ENCODE measurements around the gene TASL. TPM values are rescaled to one million over a fixed set of nuclear protein-coding genes. Genes with fewer than 3 reads are reported as not detected.
"Not testable (repeated sequence)": the region's sequence is repeated elsewhere in the genome, so short reads cannot be mapped to it uniquely, and the experiment has no call there.

Gene TASL, protein sequence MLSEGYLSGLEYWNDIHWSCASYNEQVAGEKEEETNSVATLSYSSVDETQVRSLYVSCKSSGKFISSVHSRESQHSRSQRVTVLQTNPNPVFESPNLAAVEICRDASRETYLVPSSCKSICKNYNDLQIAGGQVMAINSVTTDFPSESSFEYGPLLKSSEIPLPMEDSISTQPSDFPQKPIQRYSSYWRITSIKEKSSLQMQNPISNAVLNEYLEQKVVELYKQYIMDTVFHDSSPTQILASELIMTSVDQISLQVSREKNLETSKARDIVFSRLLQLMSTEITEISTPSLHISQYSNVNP
- not detected in 2 replicates for total RNA-seq

DNA sequence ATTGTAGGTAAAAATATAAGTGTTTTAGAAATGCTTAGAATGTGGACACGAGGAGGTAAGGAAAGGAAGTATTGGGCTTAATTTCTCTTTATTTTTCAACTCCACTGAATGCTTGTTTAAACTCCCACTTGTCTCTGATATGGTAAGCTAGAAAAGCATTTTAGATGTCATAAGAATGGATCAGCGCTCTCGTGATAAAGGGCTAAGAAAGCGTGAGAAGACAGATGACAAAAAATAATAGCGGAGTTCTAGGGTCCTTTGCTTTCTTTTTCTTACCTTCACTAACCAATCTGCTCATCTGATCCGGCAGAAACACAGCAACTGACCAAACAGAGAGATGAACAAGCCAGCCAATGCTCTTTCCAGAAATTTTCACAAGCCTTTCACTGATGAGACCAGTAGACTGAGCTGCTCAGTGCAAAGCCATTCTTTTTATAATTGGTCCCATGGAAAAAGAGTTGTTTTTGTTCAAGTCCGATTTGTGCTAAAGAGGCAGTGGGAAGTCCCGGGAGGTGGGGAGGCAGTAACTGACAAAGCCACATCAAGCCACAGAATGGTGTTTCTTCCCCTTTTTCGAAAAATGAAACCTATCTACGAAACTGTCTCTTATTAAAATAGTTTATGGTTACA, at the start of gene TASL:
Gene TASL, minus strand, starts transcription at position 405 of the 630 bp plus-strand sequence. CDS start 17,411 bp downstream, outside the sequence.
- DNase-seq (ENCODE audit: low read depth), result no peak

DNA sequence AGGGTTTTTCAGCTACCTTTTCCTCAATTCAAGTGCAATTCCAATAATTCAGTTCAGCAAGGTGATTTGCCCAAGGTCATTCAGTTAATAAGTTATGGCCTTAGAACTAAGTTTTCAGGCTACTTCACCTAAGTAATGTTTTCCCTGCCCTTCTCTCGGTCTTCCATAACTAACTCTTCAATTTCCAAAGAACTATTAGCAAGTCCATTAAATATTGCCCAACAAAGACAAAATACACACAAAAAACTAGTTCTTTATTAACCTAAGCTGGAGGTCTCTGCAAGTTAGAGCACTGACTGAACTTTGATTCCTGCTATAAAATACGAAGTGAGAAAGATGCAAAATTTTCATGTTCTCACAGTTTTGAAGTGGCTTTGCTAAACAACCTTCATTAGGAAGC, 48.8 kb upstream of the TASL start:
- DNase-seq (ENCODE audit: low read depth), result peak; percentile 36

DNA sequence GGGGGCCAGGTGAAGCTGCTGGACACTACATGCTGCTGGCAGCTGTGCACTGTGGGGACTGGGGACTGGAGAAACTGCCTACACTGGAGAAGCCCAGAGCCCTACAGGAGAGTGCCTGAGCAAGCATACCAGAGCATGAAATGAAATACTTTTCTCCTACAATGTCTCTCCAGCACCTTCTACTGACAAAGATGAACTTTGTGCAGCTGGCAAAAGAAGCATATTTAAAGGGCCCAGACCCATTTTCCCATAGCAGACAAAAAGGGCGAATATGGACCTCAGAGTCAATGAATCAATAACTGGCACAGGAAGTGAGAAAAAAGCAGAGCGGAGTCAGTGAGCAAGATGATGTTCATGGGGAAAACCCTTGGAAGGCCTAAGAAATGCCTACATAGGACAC, 44.8 kb upstream of the TASL start:
- no peak for DNase-seq (ENCODE audit: low read depth)

DNA sequence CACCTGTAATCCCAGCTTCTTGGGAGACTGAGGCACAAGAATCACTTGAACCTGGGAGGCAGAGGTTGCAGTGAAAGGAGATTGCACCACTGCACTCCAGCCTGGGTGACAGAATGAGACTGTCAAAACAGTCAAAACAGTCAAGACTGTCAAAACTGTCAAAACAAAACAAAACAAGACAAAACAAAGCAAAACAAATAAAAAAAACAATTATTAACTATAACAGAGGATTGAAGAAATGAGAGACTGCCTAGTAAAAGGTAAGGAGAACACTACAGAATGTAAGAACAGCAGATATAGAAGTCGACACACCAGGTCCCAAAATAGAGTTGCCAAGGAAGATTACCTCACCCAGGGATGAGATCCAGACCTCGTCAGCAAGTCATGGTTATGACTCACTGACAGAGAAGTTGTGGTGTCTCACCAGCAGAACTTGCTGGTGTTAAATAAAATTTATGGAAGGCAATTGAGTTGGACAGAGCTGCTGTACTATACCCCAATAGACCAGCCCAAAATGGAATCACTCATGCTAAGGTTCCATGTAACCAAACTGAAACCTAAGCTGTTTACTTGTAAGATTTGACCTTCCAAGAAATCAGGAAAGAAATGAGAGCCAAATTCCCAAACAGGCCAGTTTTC, 43.5 kb upstream of the TASL start:
- DNase-seq (ENCODE audit: low read depth), result peak; percentile 77

DNA sequence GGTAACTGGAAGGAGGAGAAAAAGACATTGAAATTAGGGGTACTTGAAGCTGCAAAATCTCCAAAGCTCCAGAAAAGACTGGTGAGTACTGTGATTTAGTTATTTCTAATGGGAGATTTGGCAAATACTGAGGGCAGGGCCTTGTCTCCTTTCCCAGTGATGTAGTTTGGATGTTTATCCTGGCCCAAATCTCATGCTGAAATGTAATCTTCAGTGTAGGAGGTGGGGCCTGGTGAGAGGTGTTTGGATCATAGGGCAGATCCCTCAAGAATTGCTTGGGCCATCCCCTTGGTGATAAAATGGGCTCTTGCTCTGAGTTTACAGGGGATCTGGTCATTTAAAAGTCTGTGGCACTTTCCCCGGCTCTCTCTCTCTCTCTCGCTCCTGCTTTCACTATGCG, 42.6 kb upstream of the TASL start:
- DNase-seq (ENCODE audit: low read depth), result no peak

DNA sequence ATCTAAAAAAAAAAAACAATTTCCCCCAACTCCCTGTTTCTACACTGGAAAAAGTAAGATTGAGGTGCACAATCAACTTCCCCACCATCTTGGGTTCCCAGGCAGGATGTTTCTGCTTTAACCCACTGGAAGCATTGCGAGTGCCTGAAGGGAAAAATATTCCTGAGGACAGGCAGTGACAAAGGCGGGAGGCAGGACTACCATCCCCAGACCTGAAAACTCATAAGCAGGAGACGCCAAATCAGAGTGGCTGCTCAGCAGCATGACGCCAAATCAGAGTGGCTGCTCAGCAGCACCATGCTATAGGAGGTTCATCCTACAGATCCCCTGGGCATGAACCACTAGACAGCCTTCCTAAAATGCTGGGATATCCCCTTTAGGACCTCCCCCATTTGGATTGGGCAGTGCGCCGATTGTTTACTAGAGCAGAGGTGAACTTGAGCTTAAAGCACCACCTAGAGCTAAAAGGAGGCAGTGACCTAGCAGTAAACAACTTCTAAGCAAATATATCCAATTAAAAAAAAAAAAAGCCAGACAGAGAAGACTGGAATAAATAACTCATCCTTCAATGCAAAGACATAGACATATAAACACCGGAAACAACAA, 40.7 kb upstream of the TASL start:
- no peak for DNase-seq (ENCODE audit: low read depth)

DNA sequence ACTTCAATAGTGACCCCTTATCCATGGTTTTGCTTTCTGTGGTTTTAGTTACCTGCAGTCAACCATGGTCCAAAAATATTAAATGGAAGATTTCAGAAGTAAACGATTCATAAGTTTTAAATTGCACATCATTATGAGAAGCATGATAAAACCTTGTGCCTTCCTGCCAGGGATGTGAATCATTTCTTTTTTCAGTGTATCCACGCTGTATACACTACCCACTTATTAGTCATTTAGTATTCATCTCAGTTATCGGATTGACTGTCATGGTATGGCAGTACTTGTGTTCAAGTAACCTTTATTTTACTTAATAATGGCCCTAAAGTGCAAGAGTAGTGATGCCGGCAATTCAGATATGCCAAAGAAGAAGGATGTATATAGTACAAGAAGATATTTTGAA, 37.7 kb upstream of the TASL start:
- DNase-seq (ENCODE audit: low read depth), result no peak

DNA sequence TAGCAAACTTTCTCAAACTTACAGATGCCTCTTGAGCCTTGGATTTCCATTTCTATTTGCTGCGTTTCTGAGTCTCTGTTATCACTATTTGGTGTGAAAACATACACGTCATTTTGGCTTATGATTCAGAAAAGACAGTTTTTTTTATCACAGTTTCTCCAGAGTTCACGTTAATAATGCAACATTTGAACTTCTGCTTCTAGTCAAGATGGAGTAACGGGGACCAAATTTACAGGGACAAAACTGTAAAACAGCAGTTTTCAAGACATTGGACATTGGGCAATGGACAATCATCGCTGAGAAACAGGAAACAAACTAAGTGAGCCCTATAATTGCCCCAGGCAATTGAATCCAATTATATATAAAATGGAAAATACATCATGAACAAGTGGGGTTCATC, 36.2 kb upstream of the TASL start:
- DNase-seq (ENCODE audit: low read depth), result no peak

DNA sequence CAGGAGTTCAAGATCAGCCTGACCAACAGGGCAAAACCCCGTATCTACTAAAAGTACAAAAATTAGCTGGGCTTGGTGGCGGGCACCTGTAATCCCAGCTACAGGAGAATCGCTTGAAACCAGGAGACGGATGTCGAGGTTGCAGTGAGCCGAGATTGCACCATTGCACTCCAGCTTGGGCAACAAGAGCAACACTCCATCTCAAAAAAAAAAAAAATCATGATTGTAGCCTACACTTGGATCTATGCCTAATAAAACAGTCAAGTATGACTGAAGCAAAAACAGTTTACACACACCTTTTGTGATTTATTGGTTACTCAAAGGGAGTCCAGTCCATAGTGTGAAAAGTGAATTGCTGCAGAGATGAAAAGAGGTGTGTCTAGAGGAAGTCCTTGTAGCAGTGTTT, 34.7 kb upstream of the TASL start:
- no peak for DNase-seq (ENCODE audit: low read depth)

DNA sequence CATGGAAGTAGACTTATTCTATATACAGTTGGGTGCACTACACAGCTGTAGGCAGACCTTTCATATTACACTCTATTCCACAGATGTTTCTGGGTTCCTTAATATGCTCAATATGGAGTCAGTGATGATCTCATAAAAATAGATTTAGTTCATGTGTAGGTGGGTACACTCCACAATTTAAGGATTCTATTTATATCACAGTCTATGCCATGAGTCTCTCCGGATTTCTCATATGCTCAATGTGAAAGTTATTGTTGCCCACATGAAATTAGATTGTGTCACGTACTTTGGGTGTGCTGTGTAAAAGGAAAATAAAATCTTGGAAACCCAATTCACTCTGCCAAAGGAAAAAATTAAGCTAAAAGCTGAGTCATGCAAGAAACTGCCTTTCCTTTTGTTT, 32.5 kb upstream of the TASL start:
- DNase-seq (ENCODE audit: low read depth), result no peak

DNA sequence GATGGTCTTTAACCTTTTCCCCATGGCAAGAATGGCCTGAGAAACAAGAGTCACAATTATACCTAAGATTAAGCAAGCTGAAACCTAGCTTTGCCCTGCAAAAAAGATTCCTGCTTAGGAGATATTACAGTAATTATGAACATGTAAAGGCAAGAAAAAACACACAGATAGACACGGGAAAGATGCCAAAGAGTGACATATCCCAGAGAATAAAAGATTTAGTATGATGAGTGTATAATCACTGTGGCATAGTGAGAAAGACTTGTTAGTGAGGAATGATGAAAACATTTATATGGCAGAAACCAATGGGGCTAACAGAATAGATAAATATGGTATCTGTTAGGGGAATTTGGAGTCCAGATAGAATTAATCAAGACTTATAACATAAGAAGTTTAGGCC, 29.6 kb upstream of the TASL start:
- no peak for DNase-seq (ENCODE audit: low read depth)

DNA sequence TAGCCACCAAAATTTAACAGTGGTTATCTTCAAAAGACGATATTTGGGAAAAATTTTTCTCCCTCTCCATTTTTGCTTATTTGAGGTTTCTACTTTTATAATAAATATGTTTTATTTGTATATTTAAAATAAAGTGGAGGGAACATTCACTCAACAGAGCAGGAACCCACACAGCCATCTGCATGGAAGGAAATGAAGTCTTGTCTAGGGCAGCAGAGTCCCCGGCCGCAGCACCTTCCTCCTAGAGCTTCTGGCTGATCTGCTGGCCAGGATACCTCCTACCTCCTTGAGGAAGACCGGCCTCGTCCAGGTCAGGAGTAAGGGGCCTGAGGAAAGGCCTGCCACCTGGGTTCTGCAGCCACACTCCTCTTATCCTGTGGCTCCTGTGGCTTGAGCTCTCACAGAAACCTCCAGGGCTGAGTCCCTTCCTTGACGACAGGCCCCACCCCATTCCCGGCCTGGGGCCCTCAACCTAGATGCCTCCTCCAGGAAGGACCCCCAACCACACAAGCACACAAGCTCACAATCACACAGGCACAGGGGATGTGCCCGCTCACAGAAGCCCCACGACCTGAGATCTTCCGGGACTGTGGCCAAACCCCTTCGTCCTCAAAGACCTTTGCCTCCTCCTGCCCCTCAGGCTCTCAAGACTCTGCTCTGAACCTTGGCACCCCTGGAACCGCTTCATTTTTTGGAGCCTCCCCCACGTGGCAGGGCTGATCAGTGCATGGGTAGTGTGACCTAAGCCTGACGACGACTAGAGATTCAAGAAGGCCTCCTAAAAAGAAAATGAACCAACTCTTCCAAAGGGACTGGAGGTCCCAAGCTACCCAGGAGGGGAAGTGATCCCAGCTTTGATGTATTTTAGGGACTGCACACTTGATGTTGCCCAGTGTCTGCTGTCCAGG, 23.0 kb upstream of the TASL start:
- DNase-seq (ENCODE audit: low read depth), result not testable (repeated sequence)

DNA sequence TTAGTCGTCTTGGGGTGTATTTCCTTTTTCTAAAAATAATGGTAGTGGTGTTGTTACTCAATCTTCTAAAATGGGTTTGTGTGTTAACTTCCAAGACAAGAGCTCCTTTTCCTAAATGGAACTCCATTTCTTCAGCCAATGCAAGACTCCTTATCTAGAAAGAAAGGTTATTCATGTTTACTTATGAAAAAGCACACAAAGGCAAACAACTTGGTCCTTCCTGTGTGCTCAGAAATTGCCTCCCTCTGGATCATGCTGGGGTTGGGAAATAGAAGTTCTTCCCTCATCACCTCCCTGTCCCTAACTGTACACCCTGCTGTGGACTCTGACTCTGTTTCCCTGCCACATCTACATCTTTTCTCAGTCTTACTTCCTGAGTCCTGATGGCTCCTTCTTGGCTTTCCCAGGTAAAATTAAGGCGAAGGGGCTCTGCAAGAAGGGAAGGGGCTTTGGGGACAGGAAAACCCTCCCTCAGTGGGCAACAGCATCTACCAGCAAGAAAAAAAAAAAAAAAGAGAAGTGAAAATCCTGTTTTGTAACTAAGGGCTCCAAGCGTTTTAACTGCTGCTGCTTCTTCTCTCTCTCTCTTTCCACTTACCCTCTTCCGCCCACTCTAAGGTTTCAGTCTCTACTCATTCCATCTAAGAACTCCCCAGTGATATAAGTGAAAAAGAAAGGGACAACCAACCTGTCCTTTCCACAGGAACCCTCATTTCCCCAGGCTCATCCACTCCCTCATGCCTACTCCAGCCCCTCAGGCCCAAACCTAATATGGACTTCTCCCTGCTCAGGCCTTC, 19.8 kb upstream of the TASL start:
- DNase-seq (ENCODE audit: low read depth), result no peak

DNA sequence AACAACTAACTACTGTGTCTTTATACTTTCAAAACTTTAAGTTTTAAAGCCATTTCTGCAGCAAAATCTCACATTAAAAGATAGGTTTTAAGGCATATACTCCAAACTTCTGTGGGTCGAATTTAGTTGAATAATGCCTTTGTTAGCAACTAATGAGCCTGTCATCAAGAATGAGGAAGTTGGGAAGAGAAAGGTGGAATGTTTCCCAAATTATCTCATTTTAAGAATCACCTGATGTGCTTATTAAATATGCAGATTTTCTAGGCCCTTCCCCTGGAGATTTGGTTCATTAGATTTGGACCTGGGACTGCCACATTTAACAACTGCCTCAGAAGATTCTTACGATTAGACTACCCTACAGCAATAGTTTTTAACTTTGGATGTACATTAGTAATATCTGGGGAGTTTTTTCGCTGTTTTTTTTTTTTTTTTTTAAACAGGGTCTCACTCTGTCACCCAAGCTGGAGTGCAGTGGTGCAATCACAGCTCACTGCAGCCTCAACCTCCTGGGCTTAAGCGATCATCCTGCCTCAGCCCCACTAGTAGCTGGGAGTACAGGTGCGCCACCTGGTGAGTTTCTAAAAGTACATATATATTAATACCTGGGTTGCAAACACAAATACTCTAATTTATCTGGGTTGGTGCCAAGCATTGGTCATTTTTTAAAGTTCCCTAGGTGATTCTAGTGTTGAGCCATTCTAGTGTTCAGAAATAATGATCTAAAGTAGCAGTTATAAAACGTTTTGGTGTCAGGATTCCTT, 16.1 kb upstream of the TASL start:
- no peak for DNase-seq (ENCODE audit: low read depth)

DNA sequence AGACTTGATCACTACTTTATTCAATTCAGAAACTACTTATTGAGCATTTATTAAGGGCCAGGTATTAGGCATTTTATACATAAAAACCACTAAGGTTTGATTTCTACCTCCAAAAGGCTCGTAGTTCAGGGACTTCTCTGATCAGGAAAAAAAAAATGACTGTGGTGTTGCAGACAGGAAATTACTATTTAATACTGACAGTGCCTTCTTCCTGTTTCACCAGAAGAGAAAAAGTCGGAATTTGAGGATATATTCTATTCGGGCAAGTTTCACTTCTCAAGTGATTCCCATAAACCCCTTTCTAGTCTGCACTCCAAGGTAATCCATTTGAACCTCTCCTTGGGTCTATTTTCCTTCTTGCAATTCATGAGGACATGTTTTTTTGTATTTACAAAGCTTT, 15.3 kb upstream of the TASL start:
- no peak for DNase-seq (ENCODE audit: low read depth)

DNA sequence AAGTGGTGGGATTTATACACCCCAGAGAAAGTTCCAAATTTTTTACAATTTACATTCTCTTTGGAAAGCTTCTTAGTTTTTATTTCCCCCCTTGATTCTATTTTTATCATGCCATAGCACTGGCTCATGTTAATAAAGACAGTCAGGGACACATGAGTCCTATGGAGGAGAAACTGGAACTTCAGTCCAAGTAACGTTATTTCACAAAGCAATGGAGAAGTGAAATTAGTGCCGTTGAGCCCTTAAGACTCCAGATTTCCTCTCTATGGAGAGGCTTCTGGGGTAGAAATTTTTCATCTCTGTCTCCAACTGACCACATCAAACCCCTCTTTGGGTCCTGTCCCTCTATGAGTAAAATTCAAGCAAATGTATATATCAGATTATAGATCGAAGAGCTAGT, 12.8 kb upstream of the TASL start:
- no peak for DNase-seq (ENCODE audit: low read depth)

DNA sequence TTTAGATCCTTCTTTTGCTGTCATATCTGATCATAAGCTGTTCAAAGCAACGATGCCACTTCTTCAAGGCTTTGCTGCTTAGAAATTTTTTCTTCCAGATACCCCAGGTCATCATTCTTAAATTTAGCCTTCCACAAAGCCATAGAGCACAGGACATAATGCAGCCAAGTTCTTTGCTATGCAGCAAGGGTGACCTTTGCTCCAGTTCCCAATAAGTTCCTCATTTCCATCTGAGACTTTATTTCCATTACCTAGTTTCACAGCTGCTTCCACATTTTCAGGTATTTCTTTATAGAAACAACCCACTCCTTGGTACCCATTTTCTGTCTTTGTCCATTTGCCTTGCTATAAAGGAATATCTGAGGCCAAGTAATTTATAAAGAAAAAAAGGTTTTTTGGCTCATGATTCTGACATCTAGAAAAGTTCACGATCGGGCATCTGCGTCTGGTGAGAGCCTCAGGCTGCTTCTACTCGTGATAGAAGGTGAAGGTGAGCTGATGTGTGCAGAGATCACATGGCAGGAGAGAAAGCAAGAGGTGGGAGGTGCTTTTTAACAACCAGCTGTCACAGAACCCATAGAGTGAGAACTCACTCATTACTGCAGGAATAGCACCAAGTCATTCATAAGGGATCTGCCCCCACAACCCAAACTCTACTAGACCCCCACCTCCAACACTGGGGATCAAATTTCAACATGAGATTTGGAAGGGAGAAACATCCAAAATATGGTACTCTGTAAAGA, 11.8 kb upstream of the TASL start:
- DNase-seq (ENCODE audit: low read depth), result no peak

DNA sequence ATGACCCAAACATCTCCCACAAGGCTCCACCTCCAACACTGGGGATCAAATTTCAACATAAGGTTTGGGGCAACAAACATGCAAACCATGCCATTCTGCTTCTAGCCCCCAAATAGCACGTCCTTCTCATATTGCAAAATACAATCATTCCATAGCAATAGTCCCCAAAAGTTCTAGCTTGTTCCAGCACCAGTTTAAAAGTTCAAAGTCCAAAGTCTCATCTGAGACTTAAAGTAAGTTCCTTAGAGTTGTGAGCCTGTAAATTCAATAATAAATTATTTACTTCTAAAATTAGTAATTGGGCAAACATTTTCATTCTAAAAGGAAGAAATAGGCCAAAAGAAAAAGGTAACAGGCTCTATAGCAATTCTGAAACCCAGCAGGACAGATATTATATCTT, 8.9 kb upstream of the TASL start:
- no peak for DNase-seq (ENCODE audit: low read depth)

DNA sequence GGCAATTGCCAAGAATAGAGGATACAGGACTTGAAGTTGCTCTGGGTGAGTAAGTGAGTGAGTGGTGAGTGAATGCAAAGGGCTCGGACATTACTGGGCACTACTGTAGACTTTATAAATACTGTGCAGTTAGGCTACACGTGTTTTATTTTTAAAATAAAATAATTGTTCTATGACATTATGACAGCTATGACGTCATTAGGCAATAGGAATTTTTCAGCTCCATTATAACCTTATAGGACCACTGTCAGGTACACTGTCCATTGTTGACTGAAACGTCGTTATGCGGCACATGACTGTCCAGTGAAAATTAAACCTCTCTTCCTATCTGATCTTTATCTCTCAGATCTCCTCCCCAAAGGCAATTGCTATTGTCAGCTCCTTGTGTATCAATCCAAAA, 5.1 kb upstream of the TASL start:
- no peak for DNase-seq (ENCODE audit: low read depth)

DNA sequence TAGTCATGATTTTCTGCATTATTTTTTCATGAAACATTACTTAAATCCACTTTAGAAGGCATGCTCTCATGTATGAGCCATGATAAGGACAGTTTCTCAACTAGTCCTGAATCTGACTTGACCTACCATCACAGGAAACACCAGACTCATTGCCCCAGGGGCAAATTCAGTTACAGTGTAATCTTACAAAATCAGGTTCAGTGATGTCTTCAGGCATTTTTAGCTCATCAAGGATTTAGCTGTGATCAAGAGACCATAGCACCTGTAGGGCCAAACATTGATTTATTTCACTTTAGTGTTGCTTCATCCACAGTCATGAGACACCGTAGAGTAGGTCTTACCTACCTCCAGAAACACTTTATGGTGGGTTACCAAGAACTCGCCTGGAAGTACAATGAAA, 3.1 kb upstream of the TASL start:
- no peak for DNase-seq (ENCODE audit: low read depth)
